Right lobe of liver (tissue), 6 donors: ENCODE measurements around the gene RARB. TPM values are rescaled to one million over a fixed set of nuclear protein-coding genes. Genes with fewer than 3 reads are reported as not detected.
A peak's percentile ranks its signal among the peaks of the same experiment; 100 is the strongest.

Experiments used
- ATAC-seq, 4 donors: fragments of 200-7000 bp; cut with Tn5 transposase; one replicate each; pipeline ENCODE4 v1.9.1; 2020; ENCODE audit warnings: mild to moderate bottlenecking in 4 of 4, moderate library complexity in 4 of 4
- DNase-seq, 3 donors: peaks; one replicate each; pipeline ENCODE4 v3.0.0-alpha.2; 2020
- H3K27ac ChIP-seq, 3 donors: fragments of 200-600 bp; one replicate each; pipeline ENCODE4 v1.8.0; 2022
- H3K27me3 ChIP-seq, 2 donors: fragments of 200-600 bp; one replicate each; pipeline ENCODE4 v1.8.0; 2022
- H3K36me3 ChIP-seq, 4 donors: fragments of 200-600 bp; sonication (generic) in 1 of 4; one replicate each; pipeline versions ENCODE4 v1.5.1 to v1.8.0; 2017 to 2022; ENCODE audit warnings: control low read depth in 1 of 4
- H3K4me1 ChIP-seq, 4 donors: fragments of 200-600 bp; sonication (generic) in 1 of 4; one replicate each; pipeline versions ENCODE4 v1.5.1 to v1.8.0; 2017 to 2022; ENCODE audit warnings: control low read depth in 1 of 4
- H3K4me3 ChIP-seq, 3 donors: fragments of 200-600 bp; one replicate each; pipeline ENCODE4 v1.8.0; 2022
- H3K9me3 ChIP-seq, 4 donors: fragments of 200-600 bp; sonication (generic) in 1 of 4; one replicate each; pipeline versions ENCODE4 v1.5.1 to v1.8.0; 2017 to 2022; ENCODE audit warnings: control low read depth in 1 of 4
- POLR2A ChIP-seq: fragments of 450-650 bp; IDR thresholded peaks from one replicate; pipeline ENCODE4 v1.6.1; 2017; ENCODE audit warnings: antibody characterized with exemption, mild to moderate bottlenecking
- WGBS: methylation state at CpG from one replicate; pipeline ENCODE4 v1.1.6; 2018; ENCODE audit warnings: low coverage, low lambda C conversion rate; ENCODE audit not compliant: insufficient coverage; ENCODE audit errors: missing lambda C conversion rate; 5-methylcytosine and 5-hydroxymethylcytosine counted together
- intact Hi-C, 2 donors: fragments of 100-400 bp; cut with DNase I; formaldehyde crosslinking; loops; one replicate each; pipeline versions ENCODE4 v1.11.2 to v1.14.1; 2022
- total RNA-seq, 6 experiments: library from RNA; depleted of rRNA in 2 of 6; stranded (reverse); fragments of >200 nt in 2 of 6; fragmentation: NEBNext Ultra II Directional in 3 of 6; extraction: Animal tissue kit (Norgen Biotek cat#: 25700) in 3 of 6; gene quantifications; one replicate each; pipeline versions ENCODE4 v1.1.0 to v1.2.4, GENCODE V29; 2016 to 2023
- TF ChIP-seq, protein P1 (sequence below), 4 donors: fragments of 200-600 bp in 3 of 4; fragments of 450-650 bp in 1 of 4; IDR thresholded peaks; one replicate each; pipeline versions ENCODE4 v1.5.1 to v1.8.0; 2016 to 2022; ENCODE audit warnings: antibody characterized with exemption in 4 of 4, mild to moderate bottlenecking in 2 of 4
- donor health status: DM: no; HTN: yes; CAD: no.
- donor health status: DM: no; HTN: no; CAD: no.
- donor health status: DM: no; HTN: no; CAD: no.
- donor health status: DM: no; HTN: yes; CAD: no.
- donor health status: DM: no; HTN: yes; CAD: no.

Gene RARB
- total RNA-seq, 6 experiments from 2014 or later = 1.2 to 2.8 (median 2.1) TPM

DNA sequence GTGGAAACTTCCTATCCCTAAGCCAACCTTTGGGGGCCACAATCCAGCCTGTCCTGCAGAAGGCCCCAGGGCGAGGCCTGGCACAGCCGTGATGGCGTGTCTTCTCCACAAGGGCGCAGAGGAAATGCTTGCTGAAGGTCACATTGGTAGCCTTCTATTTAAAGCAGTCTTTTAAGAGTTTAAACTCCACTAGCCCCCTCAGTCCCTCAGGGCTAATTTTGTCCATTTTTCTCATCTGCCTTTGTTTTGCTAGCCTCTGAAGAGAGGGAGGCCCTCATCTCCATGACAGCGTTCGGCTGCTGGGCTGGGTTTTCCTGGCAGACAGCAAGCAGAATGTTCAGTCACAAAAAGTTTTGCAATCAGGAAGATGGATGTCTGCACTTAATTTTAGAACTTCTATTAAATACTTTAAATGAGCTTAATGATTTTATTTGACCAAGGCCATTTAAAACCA, 40.8 kb downstream of the RARB start:
- TF ChIP-seq, protein P1, sequence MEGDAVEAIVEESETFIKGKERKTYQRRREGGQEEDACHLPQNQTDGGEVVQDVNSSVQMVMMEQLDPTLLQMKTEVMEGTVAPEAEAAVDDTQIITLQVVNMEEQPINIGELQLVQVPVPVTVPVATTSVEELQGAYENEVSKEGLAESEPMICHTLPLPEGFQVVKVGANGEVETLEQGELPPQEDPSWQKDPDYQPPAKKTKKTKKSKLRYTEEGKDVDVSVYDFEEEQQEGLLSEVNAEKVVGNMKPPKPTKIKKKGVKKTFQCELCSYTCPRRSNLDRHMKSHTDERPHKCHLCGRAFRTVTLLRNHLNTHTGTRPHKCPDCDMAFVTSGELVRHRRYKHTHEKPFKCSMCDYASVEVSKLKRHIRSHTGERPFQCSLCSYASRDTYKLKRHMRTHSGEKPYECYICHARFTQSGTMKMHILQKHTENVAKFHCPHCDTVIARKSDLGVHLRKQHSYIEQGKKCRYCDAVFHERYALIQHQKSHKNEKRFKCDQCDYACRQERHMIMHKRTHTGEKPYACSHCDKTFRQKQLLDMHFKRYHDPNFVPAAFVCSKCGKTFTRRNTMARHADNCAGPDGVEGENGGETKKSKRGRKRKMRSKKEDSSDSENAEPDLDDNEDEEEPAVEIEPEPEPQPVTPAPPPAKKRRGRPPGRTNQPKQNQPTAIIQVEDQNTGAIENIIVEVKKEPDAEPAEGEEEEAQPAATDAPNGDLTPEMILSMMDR (IDR thresholded peaks at IDR 0.05) = no peak
- no peak for TF ChIP-seq POLR2A
- WGBS = 54% methylated on average over 4 of the region's 6 CpGs
- no peak for DNase-seq
- Histone ChIP-seq H3K27ac (peak overlapping the region in 1 of 3 donors; percentile 19), H3K4me3 (no peak overlapping the region), H3K36me3 (no peaks in the 10 kb centered on the region), H3K9me3 (no peaks in the 10 kb centered on the region), H3K4me1 (peaks cover 0 to 7% (median 0%) of the 10 kb centered on the region in 4 donors), H3K27me3 (no peaks in the 10 kb centered on the region)
- intact Hi-C loops = no loop called here
- ATAC-seq = peak; percentile 34 to 54 (median 46)

DNA sequence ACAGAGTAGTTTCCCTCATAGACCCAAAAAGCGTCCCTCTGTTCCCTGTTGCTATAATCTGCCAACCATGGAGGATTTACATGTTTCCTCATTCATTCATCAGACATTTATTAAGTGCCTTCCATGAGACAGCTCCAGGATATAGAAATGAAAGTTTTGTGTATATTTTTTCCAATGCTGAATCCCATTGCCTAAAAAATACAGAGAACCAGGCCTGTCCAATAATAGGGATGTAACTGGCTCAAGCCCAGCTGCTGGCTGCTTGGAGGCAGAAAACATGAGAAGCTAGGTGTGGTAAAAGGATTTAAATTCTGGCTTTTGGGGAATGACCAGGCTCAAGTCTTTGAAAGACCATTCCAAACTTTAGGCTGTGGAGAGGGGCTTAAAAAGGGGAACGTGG, 41.5 kb downstream of the RARB start:
- H3K4me1 ChIP-seq = no peaks in the 10 kb centered on the region
- no peak for DNase-seq
- intact Hi-C loops = no loop called here
- 68% methylated on average over 2 of the region's 2 CpGs for WGBS
- H3K27ac ChIP-seq = no peak overlapping the region
- no peak for ATAC-seq
- peaks cover 0 to under 1% (median 0%) of the 10 kb centered on the region in 4 donors for H3K36me3 ChIP-seq
- no peaks in the 10 kb centered on the region for H3K27me3 ChIP-seq
- no peak for TF ChIP-seq POLR2A
- TF ChIP-seq, protein P1 (IDR thresholded peaks at IDR 0.05) = no peak
- no peak overlapping the region for H3K4me3 ChIP-seq
- H3K9me3 ChIP-seq = no peaks in the 10 kb centered on the region

DNA sequence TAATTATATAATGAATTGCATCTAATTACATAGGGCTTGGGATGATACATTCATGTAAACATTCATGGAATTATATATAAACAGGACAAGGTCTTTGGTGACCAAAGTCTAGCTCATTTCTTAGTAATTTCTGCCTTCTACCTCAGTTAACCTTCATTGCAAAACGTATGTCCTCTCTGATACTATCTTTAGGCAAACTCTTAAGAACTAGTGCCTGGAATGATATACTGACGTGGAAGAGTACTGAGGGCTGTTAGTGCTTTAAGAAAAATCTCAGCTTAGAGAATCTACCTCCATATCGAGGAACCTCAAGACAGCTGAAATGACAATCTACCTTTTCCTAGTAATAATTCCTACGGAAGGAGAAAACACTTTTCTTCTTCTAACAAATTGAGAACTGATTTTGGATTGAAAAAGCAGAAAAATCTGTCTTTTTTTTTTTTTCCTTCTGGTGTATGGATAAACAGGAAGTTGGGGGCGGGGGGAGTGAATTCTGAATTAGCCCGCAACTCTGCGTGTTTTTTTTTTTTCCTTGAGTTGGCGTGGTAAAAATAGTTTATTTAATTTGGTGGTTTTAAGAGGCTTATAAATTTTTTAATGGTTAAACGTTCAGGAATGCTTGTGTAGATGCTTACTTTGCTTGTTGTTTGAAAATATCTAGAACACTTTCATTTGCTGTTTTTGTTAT, 43.2 kb downstream of the RARB start:
- no peaks in the 10 kb centered on the region for H3K9me3 ChIP-seq
- TF ChIP-seq POLR2A = no peak
- TF ChIP-seq, protein P1 (IDR thresholded peaks at IDR 0.05) = no peak
- intact Hi-C loops = no loop called here
- H3K27ac ChIP-seq = no peak overlapping the region
- 33% methylated on average over 9 of the region's 9 CpGs for WGBS
- ATAC-seq (no peak), DNase-seq (no peak)
- H3K4me3 ChIP-seq = no peak overlapping the region
- no peaks in the 10 kb centered on the region for H3K27me3 ChIP-seq
- no peaks in the 10 kb centered on the region for H3K4me1 ChIP-seq
- H3K36me3 ChIP-seq = peaks cover 0 to 4% (median 0%) of the 10 kb centered on the region in 4 donors

DNA sequence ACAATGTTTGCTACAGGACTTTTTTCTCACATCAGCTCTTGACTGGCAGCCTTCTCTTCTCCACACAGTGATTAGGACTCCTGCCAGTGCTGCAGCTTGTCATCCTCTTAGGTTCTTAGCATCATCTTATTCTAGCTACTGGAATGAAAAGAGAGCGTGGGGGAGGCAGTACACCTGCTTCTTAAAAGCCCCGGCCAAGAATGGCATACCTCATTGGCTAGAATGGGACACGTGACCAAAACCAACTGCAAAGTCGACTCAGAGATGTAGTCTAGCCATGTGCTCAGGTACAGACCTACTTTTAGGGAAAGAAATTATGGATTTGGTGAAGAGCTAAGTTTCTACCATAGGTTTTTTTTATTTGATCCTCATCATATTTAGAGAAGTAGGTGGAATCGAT, 44.1 kb downstream of the RARB start:
- intact Hi-C loops = no loop called here
- Histone ChIP-seq H3K4me3 (no peak overlapping the region), H3K36me3 (peaks cover 0 to 4% (median 0%) of the 10 kb centered on the region in 4 donors), H3K9me3 (no peaks in the 10 kb centered on the region), H3K27ac (no peak overlapping the region), H3K4me1 (no peaks in the 10 kb centered on the region), H3K27me3 (no peaks in the 10 kb centered on the region)
- DNase-seq = no peak
- WGBS = 92% methylated on average over 5 of the region's 5 CpGs
- no peak for TF ChIP-seq POLR2A
- TF ChIP-seq, protein P1 (IDR thresholded peaks at IDR 0.05) = no peak
- no peak for ATAC-seq
